Body of pancreas (tissue), 4 donors: ENCODE measurements around the gene PIEZO2. TPM values are rescaled to one million over a fixed set of nuclear protein-coding genes. Genes with fewer than 3 reads are reported as not detected.

Source experiments
- ATAC-seq: fragments of 150-250 bp; one replicate; pipeline ENCODE4 v1.9.1; 2016
- DNase-seq, 4 donors: peaks; one replicate each; pipeline ENCODE4 v3.0.0-alpha.2; 2019
- H3K27ac ChIP-seq, 4 donors: fragments of 200-600 bp; sonication (generic); 1 replicate in 3 of 4; 2 replicates in 1 of 4; pipeline versions ENCODE4 v1.5.1 to v1.6.1; 2016 to 2019; ENCODE audit warnings: mild to moderate bottlenecking in 1 of 4, mixed read lengths in 1 of 4, moderate library complexity in 1 of 4
- H3K27me3 ChIP-seq, 2 donors: fragments of 200-600 bp; sonication (generic); one replicate each; pipeline ENCODE4 v1.6.0; 2016; ENCODE audit warnings: mild to moderate bottlenecking in 1 of 2
- H3K36me3 ChIP-seq, 2 donors: fragments of 200-600 bp; sonication (generic); replicated peaks in 1 of 2; 2 replicates each; pipeline ENCODE4 v1.5.1; 2016; ENCODE audit warnings: low read depth in 2 of 2; ENCODE audit not compliant: insufficient read depth in 1 of 2
- H3K4me1 ChIP-seq: fragments of 200-600 bp; sonication (generic); one replicate; pipeline ENCODE4 v1.6.0; 2016
- H3K4me3 ChIP-seq, 2 donors: fragments of 200-600 bp; sonication (generic); 1 replicate in 1 of 2; 2 replicates in 1 of 2; pipeline ENCODE4 v1.5.1; 2016 to 2019
- H3K9me3 ChIP-seq, 3 donors: fragments of 200-600 bp; sonication (generic); 1 replicate in 2 of 3; 2 replicates in 1 of 3; pipeline ENCODE4 v1.5.1; 2016
- POLR2A ChIP-seq, 3 donors: fragments of 450-650 bp; IDR thresholded peaks; one replicate each; pipeline ENCODE4 v1.6.1; 2016; ENCODE audit warnings: antibody characterized with exemption in 3 of 3, mild to moderate bottlenecking in 2 of 3
- WGBS, 2 donors: methylation state at CpG; one replicate each; pipeline ENCODE4 v1.1.5; 2017; 5-methylcytosine and 5-hydroxymethylcytosine counted together
- intact Hi-C: fragments of 100-400 bp; cut with DNase I; formaldehyde crosslinking; loops from one replicate; pipeline ENCODE4 v1.15.1; 2023
- total RNA-seq, 2 donors: library from RNA; depleted of rRNA; stranded (reverse); fragments of >200 nt; gene quantifications; one replicate each; pipeline ENCODE4 v1.1.0, GENCODE V29; 2016
- TF ChIP-seq, protein P1 (sequence below), 7 experiments: fragments of 450-650 bp in 4 of 7; fragments of 200-600 bp in 3 of 7; sonication (generic) in 3 of 7; IDR thresholded peaks; one replicate each; pipeline ENCODE4 v1.5.1; 2016 to 2019; ENCODE audit warnings: antibody characterized with exemption in 7 of 7

PIEZO2 gene
- total RNA-seq, 2 donors from 2014 or later, result 0.33 to 40.7 TPM

DNA sequence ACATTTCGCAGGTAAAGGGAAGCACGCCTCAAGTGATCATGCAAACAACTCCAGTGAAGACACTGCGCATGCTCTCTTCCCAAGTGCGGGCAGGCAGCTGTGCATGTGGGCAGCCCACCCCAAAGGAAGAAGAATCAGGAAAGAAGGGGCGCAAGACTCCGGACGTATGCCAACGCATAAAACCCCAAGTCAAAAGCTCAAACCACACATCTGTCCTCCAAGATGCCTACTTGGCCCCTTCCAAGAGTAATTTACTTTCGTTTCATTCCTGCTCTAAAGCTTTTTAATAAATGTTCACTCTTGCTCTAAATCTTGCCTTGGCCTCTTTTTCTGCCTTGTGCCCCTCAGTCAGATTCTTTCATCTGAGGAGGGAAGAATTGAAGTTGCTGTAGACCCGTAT is 254.9 kb downstream of the PIEZO2 start:
- Histone ChIP-seq H3K27ac (no peak overlapping the region), H3K27me3 (no peaks in the 10 kb centered on the region), H3K9me3 (peaks cover 0 to 3% (median 0%) of the 10 kb centered on the region in 3 donors), H3K4me1 (peaks cover 1% of the 10 kb centered on the region), H3K36me3 (no peaks in the 10 kb centered on the region), H3K4me3 (no peak overlapping the region)
- no peak for DNase-seq
- intact Hi-C loops, result no loop called here
- TF ChIP-seq, protein P1, sequence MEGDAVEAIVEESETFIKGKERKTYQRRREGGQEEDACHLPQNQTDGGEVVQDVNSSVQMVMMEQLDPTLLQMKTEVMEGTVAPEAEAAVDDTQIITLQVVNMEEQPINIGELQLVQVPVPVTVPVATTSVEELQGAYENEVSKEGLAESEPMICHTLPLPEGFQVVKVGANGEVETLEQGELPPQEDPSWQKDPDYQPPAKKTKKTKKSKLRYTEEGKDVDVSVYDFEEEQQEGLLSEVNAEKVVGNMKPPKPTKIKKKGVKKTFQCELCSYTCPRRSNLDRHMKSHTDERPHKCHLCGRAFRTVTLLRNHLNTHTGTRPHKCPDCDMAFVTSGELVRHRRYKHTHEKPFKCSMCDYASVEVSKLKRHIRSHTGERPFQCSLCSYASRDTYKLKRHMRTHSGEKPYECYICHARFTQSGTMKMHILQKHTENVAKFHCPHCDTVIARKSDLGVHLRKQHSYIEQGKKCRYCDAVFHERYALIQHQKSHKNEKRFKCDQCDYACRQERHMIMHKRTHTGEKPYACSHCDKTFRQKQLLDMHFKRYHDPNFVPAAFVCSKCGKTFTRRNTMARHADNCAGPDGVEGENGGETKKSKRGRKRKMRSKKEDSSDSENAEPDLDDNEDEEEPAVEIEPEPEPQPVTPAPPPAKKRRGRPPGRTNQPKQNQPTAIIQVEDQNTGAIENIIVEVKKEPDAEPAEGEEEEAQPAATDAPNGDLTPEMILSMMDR (IDR thresholded peaks at IDR 0.05), result no peak
- TF ChIP-seq POLR2A (IDR thresholded peaks at IDR 0.05), result no peak
- ATAC-seq, result no peak
- 71 to 83% methylated on average over 10 of the region's 10 CpGs for whole genome bisulfite sequencing, 2 donors

DNA sequence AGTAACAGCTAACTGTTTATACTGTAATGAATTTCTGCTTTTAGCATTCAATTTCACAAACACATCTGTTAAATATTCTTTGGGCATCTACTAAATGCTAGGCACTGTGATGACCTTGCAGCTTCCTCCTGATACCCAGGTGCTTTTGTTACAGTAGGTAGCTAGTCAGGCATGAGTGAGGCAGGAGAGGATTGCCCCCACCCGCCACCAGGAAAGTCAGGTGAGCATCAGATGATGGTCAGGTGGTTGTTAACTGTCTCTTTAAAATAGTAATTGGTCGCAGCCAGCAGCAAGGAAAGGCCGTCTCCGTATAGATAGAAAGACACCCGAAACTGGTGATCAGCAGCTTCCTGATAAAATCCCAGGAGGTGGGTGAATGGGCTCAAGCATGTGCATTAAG is 255.6 kb downstream of the PIEZO2 start:
- Histone ChIP-seq H3K4me1 (no peaks in the 10 kb centered on the region), H3K27me3 (no peaks in the 10 kb centered on the region), H3K36me3 (no peaks in the 10 kb centered on the region), H3K4me3 (no peak overlapping the region), H3K9me3 (peaks cover 0 to 3% (median 0%) of the 10 kb centered on the region in 3 donors), H3K27ac (no peak overlapping the region)
- WGBS, 2 donors, result 53 to 79% methylated on average over 5 of the region's 5 CpGs
- intact Hi-C loops, result no loop called here
- no peak for TF ChIP-seq POLR2A (IDR thresholded peaks at IDR 0.05)
- TF ChIP-seq, protein P1 (IDR thresholded peaks at IDR 0.05), result no peak
- DNase-seq, result no peak
- ATAC-seq, result no peak

DNA sequence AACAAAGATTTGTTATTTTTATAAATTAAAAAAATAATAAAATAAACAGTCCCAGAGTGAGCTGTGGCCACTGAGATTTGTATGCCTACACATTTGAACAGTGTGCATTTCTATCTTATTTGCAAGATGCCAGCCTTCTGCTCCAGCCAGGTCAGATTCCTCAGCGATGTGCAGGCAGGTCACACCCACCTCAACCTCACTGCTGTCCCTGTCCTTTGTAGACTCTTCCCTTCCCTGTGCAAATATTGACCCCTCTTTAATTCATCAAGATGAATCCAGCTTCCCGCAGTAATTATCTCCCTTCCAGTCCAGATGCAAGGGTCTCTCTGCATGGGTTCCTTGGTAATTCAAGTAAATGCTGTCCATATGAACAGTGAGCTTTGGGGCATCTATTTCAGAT is 256.2 kb downstream of the PIEZO2 start:
- peaks cover 0 to 3% (median 0%) of the 10 kb centered on the region in 3 donors for H3K9me3 ChIP-seq
- WGBS, 2 donors, result 21 to 35% methylated on average over 2 of the region's 2 CpGs

DNA sequence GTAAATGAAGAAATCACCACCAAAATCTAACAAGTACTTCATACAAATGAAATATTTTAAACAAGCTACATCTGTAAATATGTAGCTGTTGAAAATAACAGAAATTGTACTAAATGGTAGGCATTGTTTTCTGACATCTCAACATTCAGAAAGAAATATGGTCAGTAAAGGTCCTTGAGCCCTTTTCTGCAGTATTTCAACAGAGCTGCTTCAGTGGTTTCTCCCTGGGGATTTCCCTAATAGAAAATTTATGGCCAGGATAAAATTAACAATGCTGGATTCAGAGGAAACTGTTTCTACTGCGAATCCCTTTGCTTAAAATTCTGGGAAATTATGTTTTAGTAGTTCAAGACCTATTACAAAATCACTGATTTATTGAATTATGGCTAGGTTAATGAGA is 256.6 kb downstream of the PIEZO2 start:
- TF ChIP-seq, protein P1 (IDR thresholded peaks at IDR 0.05), result no peak
- TF ChIP-seq POLR2A (IDR thresholded peaks at IDR 0.05), result no peak
- intact Hi-C loops, result no loop called here
- 32 to 50% methylated on average over 1 of the region's 1 CpG for WGBS, 2 donors
- DNase-seq, result no peak
- no peak overlapping the region for H3K27ac ChIP-seq
- H3K9me3 ChIP-seq, result peaks cover 0 to 2% (median 0%) of the 10 kb centered on the region in 3 donors
- H3K4me1 ChIP-seq, result no peaks in the 10 kb centered on the region
- H3K4me3 ChIP-seq, result no peak overlapping the region
- H3K36me3 ChIP-seq, result no peaks in the 10 kb centered on the region
- no peak for ATAC-seq
- no peaks in the 10 kb centered on the region for H3K27me3 ChIP-seq

More for the DNA sequence above, 256.2 kb downstream of the PIEZO2 start:
- no peak overlapping the region for H3K27ac ChIP-seq
- no peaks in the 10 kb centered on the region for H3K27me3 ChIP-seq
- no peaks in the 10 kb centered on the region for H3K36me3 ChIP-seq
- TF ChIP-seq, protein P1 (IDR thresholded peaks at IDR 0.05), result no peak
- no peak for TF ChIP-seq POLR2A (IDR thresholded peaks at IDR 0.05)
- DNase-seq, result no peak
- H3K4me1 ChIP-seq, result no peaks in the 10 kb centered on the region
- intact Hi-C loops, result no loop called here
- no peak overlapping the region for H3K4me3 ChIP-seq
- ATAC-seq, result no peak

DNA sequence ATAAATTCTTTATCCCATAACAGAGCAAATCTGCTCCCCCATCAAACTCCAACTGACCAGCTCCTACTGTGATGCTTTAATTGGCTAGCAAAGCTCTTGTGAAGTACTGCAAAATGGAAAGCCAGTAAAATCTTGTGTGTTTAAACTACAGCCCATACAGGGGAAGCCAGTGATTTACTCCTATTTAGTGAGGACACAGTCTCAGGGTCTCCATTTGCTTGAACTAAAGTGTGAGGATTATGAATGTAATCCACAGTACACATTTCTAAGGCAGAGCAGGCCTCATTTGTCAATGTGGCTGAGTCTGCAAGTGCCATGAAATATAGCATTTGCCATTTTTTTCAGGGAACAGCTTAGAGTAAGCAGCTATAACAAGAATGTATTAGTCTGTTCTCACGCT is 259.3 kb downstream of the PIEZO2 start:
- TF ChIP-seq, protein P1 (IDR thresholded peaks at IDR 0.05), result no peak
- no peak for TF ChIP-seq POLR2A (IDR thresholded peaks at IDR 0.05)
- no peaks in the 10 kb centered on the region for H3K27me3 ChIP-seq
- ATAC-seq (no peak), DNase-seq (no peak)
- intact Hi-C loops, result no loop called here
- no peaks in the 10 kb centered on the region for H3K9me3 ChIP-seq
- no peak overlapping the region for H3K4me3 ChIP-seq
- H3K27ac ChIP-seq, result no peak overlapping the region
- WGBS, 2 donors, result 74 to 93% methylated on average over 1 of the region's 1 CpG
- H3K4me1 ChIP-seq, result no peaks in the 10 kb centered on the region
- H3K36me3 ChIP-seq, result no peaks in the 10 kb centered on the region
